Ovary (tissue), 9 donors: Measurements from ENCODE around the gene ITGA3. TPM values are rescaled to one million over a fixed set of nuclear protein-coding genes. Genes with fewer than 3 reads are reported as not detected.

Experiments used
- DNase-seq, 5 donors: peaks; one replicate each; pipeline ENCODE4 v3.0.0-alpha.2; 2019 to 2020
- H3K27ac ChIP-seq, 2 donors: fragments of 200-600 bp; one replicate each; pipeline versions ENCODE4 v1.5.1 to v1.8.0; 2019 to 2022
- H3K27me3 ChIP-seq: fragments of 200-600 bp; one replicate; pipeline ENCODE4 v1.8.0; 2022
- H3K36me3 ChIP-seq: fragments of 200-600 bp; sonication (generic); one replicate; pipeline ENCODE4 v1.5.1; 2019
- H3K4me1 ChIP-seq: one replicate; pipeline ENCODE4 v1.8.1; 2013; ENCODE audit warnings: mild to moderate bottlenecking, moderate library complexity; ENCODE audit not compliant: insufficient read depth
- H3K4me3 ChIP-seq: fragments of 200-600 bp; sonication (generic); one replicate; pipeline ENCODE4 v1.5.1; 2017
- H3K9me3 ChIP-seq, 2 donors: fragments of 200-600 bp in 1 of 2; sonication (generic) in 1 of 2; one replicate each; pipeline versions ENCODE4 v1.5.1 to v1.8.1; 2013 to 2019; ENCODE audit warnings: mild to moderate bottlenecking in 1 of 2, moderate library complexity in 1 of 2
- CTCF ChIP-seq, 3 donors: fragments of 450-650 bp in 2 of 3; fragments of 200-600 bp in 1 of 3; IDR thresholded peaks; one replicate each; pipeline versions ENCODE4 v1.5.1 to v1.8.0; 2016 to 2022; ENCODE audit warnings: antibody characterized with exemption in 3 of 3, mild to moderate bottlenecking in 1 of 3
- EP300 ChIP-seq: sonication (generic); formaldehyde crosslinking; IDR thresholded peaks from one replicate; pipeline ENCODE4 v1.6.1; 2017; ENCODE audit warnings: antibody characterized with exemption
- POLR2A ChIP-seq: fragments of 450-650 bp; IDR thresholded peaks from one replicate; pipeline ENCODE4 v1.6.1; 2017; ENCODE audit warnings: antibody characterized with exemption, mild to moderate bottlenecking, moderate library complexity
- WGBS, 3 donors: extraction: QIAGEN DNeasy Blood & Tissue Kit in 1 of 3; methylation state at CpG; one replicate each; pipeline versions ENCODE4 v1.1.5 to v1.1.7; 2013 to 2017; 5-methylcytosine and 5-hydroxymethylcytosine counted together
- intact Hi-C, 4 donors: fragments of 100-400 bp; cut with DNase I; formaldehyde crosslinking; loops; one replicate each; pipeline versions ENCODE4 v1.11.0 to v1.15.1; 2022 to 2023
- polyA plus RNA-seq, 2 donors: library from polyadenylated mRNA; stranded (reverse); fragments of 200-250 nt in 1 of 2; fragments of 350-450 nt in 1 of 2; fragmentation: Illumina TruSeq in 1 of 2; extraction: RNeasy Lipid Tissue Mini Kit (QIAGEN cat#74804) in 1 of 2; gene quantifications; one replicate each; pipeline ENCODE4 v1.2.3, GENCODE V29; 2013 to 2014
- total RNA-seq, 7 donors: library from RNA; depleted of rRNA in 2 of 7; stranded (reverse); fragments of >200 nt in 2 of 7; fragmentation: NEBNext Ultra II Directional in 3 of 7; extraction: Animal tissue kit (Norgen Biotek cat#: 25700) in 3 of 7; gene quantifications; one replicate each; pipeline versions ENCODE4 v1.1.0 to v1.2.4, GENCODE V29; 2016 to 2023
- donor health status: DM: no; HTN: no; CAD: no; lungs with moderate emphysema.
- donor health status: DM: no; HTN: no; CAD: no.
- donor health status: Bipolar disorder and iron deficiency.
- donor health status: DM: yes; HTN: yes; CAD: no.
- donor health status: DM: no; HTN: no; CAD: no.
- donor health status: DM: yes; HTN: yes; CAD: no.

ITGA3 gene
- total and polyA plus RNA-seq, 9 donors, result 23.6 to 132 (median 34.2) TPM

GRCh38 chr17:50026837-50027171, 29.1 kb upstream of the ITGA3 start:
- DNase-seq, result peak; percentile 70 to 92 (median 88)
- 0% methylated on average over 6 of the region's 6 CpGs for WGBS, 3 donors
- H3K4me1 ChIP-seq, result peaks cover 8% of the 10 kb centered on the region
- H3K27me3 ChIP-seq, result no peaks in the 10 kb centered on the region
- no peak overlapping the region for H3K4me3 ChIP-seq
- no peak overlapping the region for H3K27ac ChIP-seq
- intact Hi-C loops, result loop anchor here (2.0 to 10.0 kb wide), 5 partner anchors 60 to 278 kb away; no protein-coding TSS in a partner anchor
- no peaks in the 10 kb centered on the region for H3K36me3 ChIP-seq
- no peaks in the 10 kb centered on the region for H3K9me3 ChIP-seq
- TF ChIP-seq CTCF (IDR thresholded peaks at IDR 0.05) (peak; percentile 84 to 97 (median 94)), EP300 (no peak)

GRCh38 chr17:50027172-50027880, 28.6 kb upstream of the ITGA3 start:
- intact Hi-C loops, result loop anchor here (2.0 to 10.0 kb wide), 5 partner anchors 59 to 277 kb away; no protein-coding TSS in a partner anchor
- Histone ChIP-seq H3K4me3 (peak overlapping the region; percentile 19), H3K27ac (no peak overlapping the region), H3K27me3 (no peaks in the 10 kb centered on the region), H3K4me1 (peaks cover 8% of the 10 kb centered on the region), H3K9me3 (no peaks in the 10 kb centered on the region), H3K36me3 (no peaks in the 10 kb centered on the region)
- peak; percentile 67 to 71 (median 69) for DNase-seq
- TF ChIP-seq POLR2A (peak; percentile 23), EP300 (no peak), CTCF (IDR thresholded peaks at IDR 0.05) (no peak)
- 1 to 3% (median 1%) methylated on average over 24 to 27 of the region's 27 CpGs for WGBS, 3 donors

GRCh38 chr17:50027881-50028735, 27.8 kb upstream of the ITGA3 start:
- DNase-seq, result no peak
- H3K27me3 ChIP-seq, result no peaks in the 10 kb centered on the region
- TF ChIP-seq POLR2A, result no peak
- TF ChIP-seq CTCF (IDR thresholded peaks at IDR 0.05), result no peak
- peaks cover 8% of the 10 kb centered on the region for H3K4me1 ChIP-seq
- H3K9me3 ChIP-seq, result no peaks in the 10 kb centered on the region
- WGBS, 3 donors, result 57 to 62% (median 57%) methylated on average over 19 to 20 of the region's 20 CpGs
- no peak overlapping the region for H3K27ac ChIP-seq
- intact Hi-C loops, result loop anchor here (2.0 to 10.0 kb wide), 5 partner anchors 59 to 277 kb away; no protein-coding TSS in a partner anchor
- H3K36me3 ChIP-seq, result no peaks in the 10 kb centered on the region
- no peak overlapping the region for H3K4me3 ChIP-seq

- H3K36me3 ChIP-seq, result no peaks in the 10 kb centered on the region
- peaks cover 8% of the 10 kb centered on the region for H3K4me1 ChIP-seq
- TF ChIP-seq POLR2A, result no peak
- no peak for TF ChIP-seq EP300
- no peak for TF ChIP-seq CTCF (IDR thresholded peaks at IDR 0.05)
- 87 to 93% (median 89%) methylated on average over 6 of the region's 6 CpGs for WGBS, 3 donors
- H3K27ac ChIP-seq, result no peak overlapping the region
- intact Hi-C loops, result loop anchor here in 3 of 4 donors (5.0 to 10.0 kb wide), 3 partner anchors 59 to 276 kb away; no protein-coding TSS in a partner anchor
- no peaks in the 10 kb centered on the region for H3K9me3 ChIP-seq
- H3K4me3 ChIP-seq, result no peak overlapping the region
- no peak for DNase-seq
- H3K27me3 ChIP-seq, result no peaks in the 10 kb centered on the region
Observed at GRCh38 chr17:50028736-50029120, 27.2 kb upstream of the ITGA3 start.
